Stimulated activated CD4-positive, alpha-beta T cell treated with anti-CD3 and anti-CD28 coated beads, Interleukin-12 subunit alpha, Interleukin-12 subunit beta, amount 100 ng/mL, for 24 hours (primary cell): Measurements from ENCODE around the gene OR2T6.
"Not testable (repeated sequence)": the region's sequence is repeated elsewhere in the genome, so short reads cannot be mapped to it uniquely, and the experiment has no call there.

Experiments
- DNase-seq, 2 experiments: peaks; one replicate each; pipeline ENCODE4 v3.0.0-alpha.2; 2020; ENCODE audit warnings: low read depth in 2 of 2

The OR2T6 gene

GRCh38 chr1:248375446-248375845 lies at the start of gene OR2T6:
TSS of gene OR2T6 (plus strand) at chr1:248375746. CDS start at chr1:248387609, 11,863 bp downstream.
- no peak for DNase-seq

GRCh38 chr1:248343451-248343850 lies 32.1 kb upstream of the OR2T6 start:
- DNase-seq: no peak

GRCh38 chr1:248348475-248348874 lies 27.1 kb upstream of the OR2T6 start, which contains the start of gene OR14C36:
TSS of gene OR14C36 (plus strand) at chr1:248348775. CDS start at chr1:248348775, 0 bp downstream.
- DNase-seq: no peak

- no peak for DNase-seq
Observed at GRCh38 chr1:248359415-248359814, 16.1 kb upstream of the OR2T6 start.

GRCh38 chr1:248361121-248361715 lies 14.3 kb upstream of the OR2T6 start, which contains the start of gene OR2T4:
TSS of gene OR2T4 (plus strand) at chr1:248361665. CDS start at chr1:248361665, 0 bp downstream.
- no peak for DNase-seq

- no peak for DNase-seq
Observed at GRCh38 chr1:248366609-248367008, 8.9 kb upstream of the OR2T6 start.

GRCh38 chr1:248372394-248372793 lies 3.2 kb upstream of the OR2T6 start:
- no peak for DNase-seq

- DNase-seq: no peak
Observed at GRCh38 chr1:248373761-248374160, 1.8 kb upstream of the OR2T6 start.

GRCh38 chr1:248376916-248377315 lies 1.4 kb downstream of the OR2T6 start:
- DNase-seq: no peak

GRCh38 chr1:248380854-248381253 lies 5.3 kb downstream of the OR2T6 start:
- DNase-seq: no peak

- DNase-seq: no peak
Observed at GRCh38 chr1:248388426-248388825, 12.9 kb downstream of the OR2T6 start.

- DNase-seq: no peak
Observed at GRCh38 chr1:248393050-248393449, 17.5 kb downstream of the OR2T6 start.

- no peak for DNase-seq
Observed at GRCh38 chr1:248402748-248403147, 27.2 kb downstream of the OR2T6 start, which contains the start of gene OR2T1. TSS of gene OR2T1 (plus strand) at chr1:248403048. CDS start at chr1:248406148, 3,100 bp downstream.

GRCh38 chr1:248404024-248404423 lies 28.5 kb downstream of the OR2T6 start:
- DNase-seq: peak in 1 of 2 experiments; percentile 1

GRCh38 chr1:248406721-248407692 lies 31.5 kb downstream of the OR2T6 start:
- DNase-seq: no peak

GRCh38 chr1:248416226-248416625 lies 40.7 kb downstream of the OR2T6 start:
- DNase-seq: no peak

- DNase-seq: no peak
Observed at GRCh38 chr1:248417854-248418253, 42.3 kb downstream of the OR2T6 start.

- DNase-seq: no peak
Observed at GRCh38 chr1:248421384-248421783, 45.8 kb downstream of the OR2T6 start.

GRCh38 chr1:248427526-248428191 lies 52.1 kb downstream of the OR2T6 start:
- DNase-seq: not testable (repeated sequence)

- DNase-seq: not testable (repeated sequence)
Observed at GRCh38 chr1:248428192-248428533, 52.6 kb downstream of the OR2T6 start.

- not testable (repeated sequence) for DNase-seq
Observed at GRCh38 chr1:248431683-248432082, 56.1 kb downstream of the OR2T6 start.

- not testable (repeated sequence) for DNase-seq
Observed at GRCh38 chr1:248432201-248432600, 56.7 kb downstream of the OR2T6 start.
